Dendritic cell treated with granulocyte-macrophage colony-stimulating factor and Interleukin-4, amounts not matched to agents 40 ng/mL and 50 ng/mL, for 4 days (primary cell): ENCODE data around the gene DCP1B.

Source experiments
- H3K27ac Mint-ChIP-seq: one replicate; pipeline ENCODE4 v1.8.0; 2022; ENCODE audit warnings: mild to moderate bottlenecking, mixed read lengths
- H3K27me3 Mint-ChIP-seq: one replicate; pipeline ENCODE4 v1.8.0; 2022; ENCODE audit warnings: mild to moderate bottlenecking, mixed read lengths
- H3K36me3 Mint-ChIP-seq: one replicate; pipeline ENCODE4 v1.8.0; 2022; ENCODE audit warnings: low read depth, mixed read lengths
- H3K4me1 Mint-ChIP-seq: one replicate; pipeline ENCODE4 v1.8.0; 2022; ENCODE audit warnings: low read depth, mixed read lengths
- H3K4me3 Mint-ChIP-seq: one replicate; pipeline ENCODE4 v1.8.0; 2022; ENCODE audit warnings: mild to moderate bottlenecking, moderate library complexity, mixed read lengths
- H3K9me3 Mint-ChIP-seq: one replicate; pipeline ENCODE4 v1.8.0; 2022; ENCODE audit warnings: mixed read lengths
- intact Hi-C: fragments of 100-400 bp; cut with micrococcal nuclease; formaldehyde crosslinking; loops from one replicate; pipeline ENCODE4 v1.15.0; 2022

DCP1B gene

DNA sequence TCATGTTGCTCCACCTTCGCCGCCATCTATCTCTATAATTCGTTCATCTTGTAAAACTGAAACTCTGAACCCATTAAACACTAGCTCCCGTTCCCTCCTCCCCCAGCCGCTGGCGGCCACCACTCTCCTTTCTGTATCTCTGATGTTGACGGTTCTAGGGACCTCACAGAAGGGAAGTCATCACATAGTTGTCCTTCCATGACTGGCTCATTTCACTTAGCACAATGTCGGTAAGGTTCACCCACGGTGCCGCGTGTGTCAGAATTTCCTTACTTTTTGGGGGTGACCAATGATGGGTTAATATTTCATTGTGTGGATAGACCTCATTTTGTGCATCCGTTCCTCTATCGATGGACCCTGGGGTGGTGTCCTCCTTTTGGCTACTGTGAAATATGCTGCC, 83.8 kb downstream of the DCP1B start:
- peaks cover 14% of the 10 kb centered on the region for H3K27me3 Mint-ChIP-seq
- intact Hi-C loops, result loop anchor here (5.0 kb wide), 1 partner anchor 123 kb away; no protein-coding TSS in a partner anchor
- H3K36me3 Mint-ChIP-seq, result peaks cover 13% of the 10 kb centered on the region
- no peaks in the 10 kb centered on the region for H3K9me3 Mint-ChIP-seq
- peak overlapping the region; percentile 80 for H3K27ac Mint-ChIP-seq
- no peak overlapping the region for H3K4me3 Mint-ChIP-seq
- H3K4me1 Mint-ChIP-seq, result peaks cover 79% of the 10 kb centered on the region

DNA sequence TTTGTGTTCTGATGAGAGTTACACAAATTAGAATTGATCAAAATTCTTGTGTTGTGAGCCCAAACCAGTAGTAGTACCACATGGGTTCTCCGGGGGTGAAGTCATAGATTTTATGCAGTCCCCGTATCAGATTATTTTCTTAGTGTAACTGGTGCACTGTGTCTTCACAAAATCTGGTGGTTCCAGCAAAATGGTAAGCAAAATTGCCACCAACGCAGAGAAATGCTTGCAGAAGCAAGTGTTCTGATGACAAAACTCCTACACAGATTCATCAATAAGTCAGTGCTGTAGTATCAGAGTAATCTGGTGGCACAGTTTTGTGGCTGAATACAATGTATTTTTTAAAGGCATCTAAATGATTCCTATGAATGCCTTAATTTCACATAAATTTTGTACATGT, 84.5 kb downstream of the DCP1B start:
- H3K4me1 Mint-ChIP-seq, result peaks cover 73% of the 10 kb centered on the region
- H3K27me3 Mint-ChIP-seq, result peaks cover 10% of the 10 kb centered on the region
- no peaks in the 10 kb centered on the region for H3K9me3 Mint-ChIP-seq
- intact Hi-C loops, result loop anchor here (5.0 kb wide), 2 partner anchors 107 to 122 kb away; no protein-coding TSS in a partner anchor
- no peak overlapping the region for H3K4me3 Mint-ChIP-seq
- H3K27ac Mint-ChIP-seq, result no peak overlapping the region
- H3K36me3 Mint-ChIP-seq, result peaks cover 13% of the 10 kb centered on the region

- H3K4me3 Mint-ChIP-seq, result peak overlapping the region; percentile 90
- intact Hi-C loops, result loop anchor here (5.0 kb wide), 1 partner anchor 107 kb away; no protein-coding TSS in a partner anchor
- peaks cover 10% of the 10 kb centered on the region for H3K27me3 Mint-ChIP-seq
- H3K27ac Mint-ChIP-seq, result peak overlapping the region; percentile 94
- H3K4me1 Mint-ChIP-seq, result peaks cover 68% of the 10 kb centered on the region
- peaks cover 13% of the 10 kb centered on the region for H3K36me3 Mint-ChIP-seq
- no peaks in the 10 kb centered on the region for H3K9me3 Mint-ChIP-seq
These were observed 85.0 kb downstream of the DCP1B start for GRCh38 chr12:1919284-1919683.

GRCh38 chr12:1918884-1919236, 85.4 kb downstream of the DCP1B start:
- peaks cover 10% of the 10 kb centered on the region for H3K27me3 Mint-ChIP-seq
- peaks cover 64% of the 10 kb centered on the region for H3K4me1 Mint-ChIP-seq
- H3K27ac Mint-ChIP-seq, result peak overlapping the region; percentile 94
- peak overlapping the region; percentile 90 for H3K4me3 Mint-ChIP-seq
- no peaks in the 10 kb centered on the region for H3K9me3 Mint-ChIP-seq
- H3K36me3 Mint-ChIP-seq, result peaks cover 13% of the 10 kb centered on the region
- intact Hi-C loops, result loop anchor here (5.0 kb wide), 1 partner anchor 107 kb away; no protein-coding TSS in a partner anchor

DNA sequence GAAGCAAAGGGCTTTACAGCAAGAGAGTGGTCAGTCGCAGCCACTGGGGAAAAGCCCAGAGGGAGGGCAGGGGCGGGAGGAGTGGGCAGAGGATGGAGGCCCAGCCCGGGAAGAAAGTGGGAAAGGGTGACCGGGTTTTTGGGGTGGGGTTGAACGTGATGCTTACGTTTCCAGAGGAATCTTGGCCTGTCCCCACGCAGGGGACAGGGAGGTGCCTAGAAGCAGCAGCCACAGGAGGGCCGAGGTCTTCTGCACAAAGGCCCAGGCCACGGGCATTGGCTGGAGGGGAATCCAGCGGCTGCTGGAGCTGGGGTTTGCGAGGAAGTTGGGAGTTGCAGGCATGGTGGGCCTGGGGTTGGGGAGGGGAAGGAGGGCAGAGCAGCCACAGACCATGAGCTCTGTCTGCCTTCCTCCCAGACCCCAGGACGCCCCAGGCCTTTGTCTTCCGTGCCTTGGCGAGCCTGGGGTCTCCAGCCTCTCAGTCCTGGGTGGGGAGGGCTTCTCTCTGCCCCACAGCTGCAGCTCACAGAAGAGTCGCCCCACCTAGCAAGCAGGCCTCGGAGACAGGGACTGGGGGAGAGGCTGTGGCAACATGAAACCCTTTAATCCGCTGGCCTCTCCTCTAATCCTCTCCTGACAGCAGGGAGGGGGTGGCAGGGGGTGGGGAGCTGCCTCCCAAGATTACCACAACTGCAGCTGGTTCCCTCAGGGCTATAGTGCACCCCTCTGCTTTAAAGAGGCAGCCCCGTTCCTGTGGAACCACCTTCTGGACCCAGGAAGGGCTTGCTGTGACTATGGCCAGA, 86.0 kb downstream of the DCP1B start, which contains the start of gene CACNA2D4:
Gene CACNA2D4 (minus strand): TSS at position 572 of the 803 bp plus-strand sequence. CDS start 179 bp downstream, at position 393.
- peaks cover 10% of the 10 kb centered on the region for H3K27me3 Mint-ChIP-seq
- peak within 1 kb of the TSS; percentile 90 for H3K4me3 Mint-ChIP-seq
- H3K9me3 Mint-ChIP-seq, result no peaks in the 10 kb centered on the region
- H3K27ac Mint-ChIP-seq, result peak within 1 kb of the TSS; percentile 94
- peaks cover 13% of the 10 kb centered on the region for H3K36me3 Mint-ChIP-seq
- intact Hi-C loops, result loop anchor here (5.0 kb wide), 1 partner anchor 106 kb away; no protein-coding TSS in a partner anchor
- H3K4me1 Mint-ChIP-seq, result peaks cover 58% of the 10 kb centered on the region

GRCh38 chr12:1917172-1918070, 86.8 kb downstream of the DCP1B start:
- intact Hi-C loops, result loop anchor here (5.0 kb wide), 1 partner anchor 105 kb away; no protein-coding TSS in a partner anchor
- Mint-ChIP-seq H3K36me3 (peaks cover 13% of the 10 kb centered on the region), H3K4me1 (peaks cover 55% of the 10 kb centered on the region), H3K4me3 (peak overlapping the region; percentile 90), H3K27ac (peak overlapping the region; percentile 94), H3K9me3 (no peaks in the 10 kb centered on the region), H3K27me3 (peaks cover 10% of the 10 kb centered on the region)

DNA sequence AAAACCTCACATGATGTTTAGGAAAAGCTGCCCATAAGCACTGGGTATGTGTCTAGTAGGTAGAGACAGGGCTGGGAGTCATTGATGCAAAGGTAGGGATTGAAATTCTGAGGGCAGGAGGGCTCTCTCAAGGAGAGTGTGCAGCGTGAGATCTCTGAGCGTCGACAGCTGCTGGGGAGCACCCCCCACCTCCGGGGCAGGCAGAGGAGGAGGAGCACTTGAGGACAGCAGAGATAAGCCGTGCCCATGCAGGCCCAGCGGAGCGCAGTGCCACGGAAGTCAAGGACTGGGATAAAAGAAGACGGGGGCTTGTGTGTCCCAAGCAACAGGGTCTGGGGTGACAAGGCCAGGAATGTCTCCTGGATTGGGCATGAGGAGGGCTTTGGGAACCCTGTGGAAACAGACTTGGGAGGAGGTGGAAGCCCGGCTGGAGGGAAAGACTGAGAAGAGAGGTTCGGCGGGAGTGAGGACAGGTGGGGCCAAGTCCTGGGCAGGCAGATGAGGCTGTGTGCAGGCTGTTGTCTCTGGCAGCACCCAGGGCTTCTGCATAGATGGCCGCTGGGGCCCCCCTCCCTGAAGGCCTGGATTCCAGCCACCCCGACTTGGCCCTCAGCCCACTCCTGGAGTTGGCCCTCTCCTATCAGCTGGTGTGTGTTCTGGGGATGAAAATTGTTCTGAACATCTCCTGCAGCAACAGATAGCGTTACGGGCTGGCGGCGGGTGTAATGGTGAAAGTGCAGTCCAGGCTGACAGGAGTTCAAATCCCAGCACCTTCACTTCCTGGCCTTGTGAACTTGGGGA, 87.7 kb downstream of the DCP1B start:
- intact Hi-C loops, result loop anchor here (5.0 kb wide), 1 partner anchor 104 kb away; no protein-coding TSS in a partner anchor
- Mint-ChIP-seq H3K27me3 (peaks cover 10% of the 10 kb centered on the region), H3K27ac (peak overlapping the region; percentile 29), H3K36me3 (peaks cover 13% of the 10 kb centered on the region), H3K9me3 (no peaks in the 10 kb centered on the region), H3K4me1 (peaks cover 53% of the 10 kb centered on the region), H3K4me3 (no peak overlapping the region)

- Mint-ChIP-seq H3K4me3 (no peak overlapping the region), H3K27ac (no peak overlapping the region), H3K4me1 (peaks cover 49% of the 10 kb centered on the region), H3K36me3 (peaks cover 10% of the 10 kb centered on the region), H3K9me3 (peaks cover 4% of the 10 kb centered on the region), H3K27me3 (peaks cover 10% of the 10 kb centered on the region)
- intact Hi-C loops, result loop anchor here (5.0 kb wide), 1 partner anchor 103 kb away; no protein-coding TSS in a partner anchor
These were observed 88.9 kb downstream of the DCP1B start for GRCh38 chr12:1915082-1915968.

DNA sequence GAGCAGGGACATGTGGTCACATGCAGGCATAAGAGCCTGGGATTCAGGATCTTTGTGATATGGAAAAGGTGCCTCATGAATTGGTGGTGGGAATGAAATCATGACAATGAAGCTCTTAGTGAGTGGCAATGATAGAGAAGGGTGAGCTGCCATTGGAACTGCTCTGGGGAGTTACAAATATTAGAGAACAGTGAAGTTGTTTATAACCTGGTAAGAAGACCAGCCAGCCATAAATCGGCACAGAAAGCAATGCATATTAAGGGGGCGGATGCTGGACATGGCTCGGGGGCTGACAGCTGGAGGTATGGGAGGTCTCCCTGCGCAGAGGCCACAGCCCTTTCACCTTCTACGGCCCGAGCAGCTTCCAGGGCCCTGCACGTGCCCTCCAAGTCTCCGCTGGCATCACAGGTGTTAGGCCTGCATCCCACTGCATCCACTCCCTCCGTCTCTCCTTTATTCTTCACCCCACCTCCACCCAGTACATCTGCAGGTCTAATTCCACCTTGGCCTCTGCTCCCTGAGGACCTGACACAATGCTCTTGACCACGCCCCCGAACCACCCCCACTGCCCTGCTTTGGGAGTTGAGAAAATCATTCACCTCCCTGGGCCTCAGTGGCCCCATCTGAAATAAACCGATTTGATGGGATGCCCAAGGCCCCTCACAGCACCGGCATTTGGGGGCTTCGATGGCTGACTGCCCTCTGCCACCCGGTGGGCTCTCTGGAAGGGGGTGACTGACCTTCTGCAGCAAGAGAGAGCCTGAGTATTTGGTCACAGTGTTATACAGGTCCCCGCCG, 89.9 kb downstream of the DCP1B start:
- peaks cover 6% of the 10 kb centered on the region for H3K9me3 Mint-ChIP-seq
- H3K27me3 Mint-ChIP-seq, result peaks cover 15% of the 10 kb centered on the region
- peaks cover 8% of the 10 kb centered on the region for H3K36me3 Mint-ChIP-seq
- H3K27ac Mint-ChIP-seq, result no peak overlapping the region
- H3K4me1 Mint-ChIP-seq, result peaks cover 43% of the 10 kb centered on the region
- intact Hi-C loops, result no loop called here
- H3K4me3 Mint-ChIP-seq, result no peak overlapping the region

DNA sequence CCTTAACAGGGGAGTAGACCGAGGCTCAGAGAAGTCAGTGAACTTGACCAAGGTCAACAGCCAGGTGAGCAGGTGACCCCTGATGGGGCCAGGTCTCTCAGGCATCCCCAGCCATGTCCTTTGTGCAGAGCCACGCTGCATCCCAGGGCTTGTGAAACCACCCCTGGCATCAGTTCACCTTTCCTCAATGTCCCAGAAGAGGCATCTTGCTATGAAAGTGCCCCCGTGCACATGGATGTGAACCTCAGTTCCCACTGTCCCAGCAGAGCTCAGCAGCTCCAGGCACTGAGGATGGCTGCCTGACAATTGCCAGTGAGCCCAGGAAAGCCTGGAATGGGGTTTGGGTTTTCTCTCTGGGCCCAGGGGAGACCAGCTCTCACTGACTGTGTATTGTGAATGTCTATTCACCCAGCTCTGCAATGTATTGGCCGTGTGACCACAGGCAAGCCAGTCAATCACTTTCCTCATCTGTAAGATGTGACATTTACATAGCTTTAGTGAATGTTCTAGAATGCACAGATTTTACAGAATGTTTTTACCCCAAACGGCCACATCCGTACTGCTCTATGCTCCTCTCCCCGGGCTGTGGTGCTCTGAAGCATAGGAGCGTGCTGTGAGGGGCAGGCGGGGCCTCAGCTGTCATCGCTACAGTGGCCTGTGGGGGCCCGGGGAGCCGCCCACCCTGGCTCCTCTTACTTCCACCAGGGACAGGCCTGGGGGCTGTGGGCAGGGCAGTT, 90.7 kb downstream of the DCP1B start:
- no peak overlapping the region for H3K27ac Mint-ChIP-seq
- intact Hi-C loops, result no loop called here
- peaks cover 8% of the 10 kb centered on the region for H3K36me3 Mint-ChIP-seq
- peaks cover 35% of the 10 kb centered on the region for H3K4me1 Mint-ChIP-seq
- H3K9me3 Mint-ChIP-seq, result peaks cover 6% of the 10 kb centered on the region
- no peak overlapping the region for H3K4me3 Mint-ChIP-seq
- peaks cover 20% of the 10 kb centered on the region for H3K27me3 Mint-ChIP-seq

DNA sequence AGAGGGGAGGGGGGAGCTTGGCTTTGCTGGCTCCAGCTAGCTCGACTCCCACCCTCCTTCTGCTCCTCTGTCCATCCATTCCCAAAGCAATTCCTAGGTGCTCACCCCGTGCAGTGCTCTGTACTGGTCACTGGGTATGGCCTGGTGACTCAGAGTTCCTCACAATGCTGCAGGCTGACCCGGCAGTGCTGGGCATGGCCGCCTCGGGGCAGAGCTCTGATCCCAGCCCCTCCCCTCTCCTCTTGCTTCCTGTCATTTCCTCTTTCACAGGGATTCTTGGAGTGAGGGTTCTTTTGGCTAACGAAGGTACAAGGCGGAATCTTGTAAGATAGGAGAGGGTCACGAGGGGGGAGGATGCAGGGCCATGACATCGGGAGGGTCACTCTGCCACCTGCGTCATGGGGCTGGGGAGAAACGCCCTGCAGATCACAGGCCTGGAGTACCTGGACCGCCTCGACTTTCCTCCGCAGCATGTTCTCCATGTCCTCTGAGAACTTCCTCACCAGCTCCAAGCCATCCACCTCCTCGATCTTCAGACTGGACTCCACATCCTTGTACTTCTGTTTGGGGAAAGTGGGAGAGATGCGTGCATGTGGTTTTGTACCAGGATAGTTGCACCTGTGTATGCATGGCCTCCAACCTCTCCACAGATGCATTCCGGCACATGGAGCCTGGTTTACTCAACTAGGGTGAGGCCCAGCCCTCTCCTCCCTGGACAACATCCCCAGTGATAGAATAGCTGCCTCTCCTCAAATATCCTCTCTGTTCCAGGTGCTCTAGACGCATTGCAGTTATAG, 91.5 kb downstream of the DCP1B start:
- H3K27ac Mint-ChIP-seq, result no peak overlapping the region
- intact Hi-C loops, result no loop called here
- peaks cover 33% of the 10 kb centered on the region for H3K4me1 Mint-ChIP-seq
- H3K36me3 Mint-ChIP-seq, result peaks cover 3% of the 10 kb centered on the region
- H3K9me3 Mint-ChIP-seq, result peaks cover 10% of the 10 kb centered on the region
- no peak overlapping the region for H3K4me3 Mint-ChIP-seq
- peaks cover 27% of the 10 kb centered on the region for H3K27me3 Mint-ChIP-seq
